DOHH2 (cell line): ENCODE data around the gene RCHY1.
"Not testable (repeated sequence)": the region's sequence is repeated elsewhere in the genome, so short reads cannot be mapped to it uniquely, and the experiment has no call there.

Source experiments
- H3F3A ChIP-seq: fragments of 200-600 bp; sonication (generic), shearing (Covaris generic); 2 replicates; pipeline ENCODE4 v1.6.0; 2016; ENCODE audit warnings: antibody characterized with exemption, mild to moderate bottlenecking; ENCODE audit not compliant: control insufficient read depth, insufficient read depth
- H3K27ac ChIP-seq: fragments of 200-600 bp; sonication (generic); 2 replicates; pipeline ENCODE4 v1.5.1; 2014; ENCODE audit warnings: low read depth, mild to moderate bottlenecking, low read length, moderate library complexity
- H3K27me3 ChIP-seq: fragments of 200-600 bp; sonication (generic); 2 replicates; pipeline ENCODE4 v1.6.1; 2014; ENCODE audit warnings: mild to moderate bottlenecking, low read length, mixed read lengths; ENCODE audit not compliant: control insufficient read depth
- H3K36me3 ChIP-seq: fragments of 200-600 bp; sonication (generic); 2 replicates; pipeline ENCODE4 v1.6.1; 2014; ENCODE audit warnings: mild to moderate bottlenecking, low read length, moderate library complexity, mixed read lengths; ENCODE audit not compliant: control insufficient read depth
- H3K4me1 ChIP-seq: fragments of 200-600 bp; sonication (generic); 2 replicates; pipeline ENCODE4 v1.6.1; 2014; ENCODE audit warnings: mild to moderate bottlenecking, low read length, mixed read lengths; ENCODE audit not compliant: control insufficient read depth
- H3K4me2 ChIP-seq: fragments of 200-600 bp; sonication (generic); 2 replicates; pipeline ENCODE4 v1.6.0; 2014; ENCODE audit warnings: mild to moderate bottlenecking, low read length, moderate library complexity
- H3K4me3 ChIP-seq: fragments of 200-600 bp; sonication (generic); 2 replicates; pipeline ENCODE4 v1.5.1; 2014; ENCODE audit warnings: mild to moderate bottlenecking, low read length, mixed read lengths
- H3K79me2 ChIP-seq: fragments of 200-600 bp; sonication (generic); 2 replicates; pipeline ENCODE4 v1.6.1; 2014; ENCODE audit warnings: mild to moderate bottlenecking, low read length, mixed read lengths; ENCODE audit not compliant: control insufficient read depth
- H3K9me2 ChIP-seq: fragments of 200-600 bp; sonication (generic); replicated peaks from 2 replicates; pipeline ENCODE4 v1.6.1; 2014; ENCODE audit warnings: mild to moderate bottlenecking, low read length, mixed read lengths; ENCODE audit not compliant: control insufficient read depth
- H3K9me3 ChIP-seq: fragments of 200-600 bp; sonication (generic); 2 replicates; pipeline ENCODE4 v1.6.1; 2014; ENCODE audit warnings: antibody characterized with exemption, low read length, mixed read lengths; ENCODE audit not compliant: control insufficient read depth, insufficient read depth
- H4K20me1 ChIP-seq: fragments of 200-600 bp; sonication (generic); 2 replicates; pipeline ENCODE4 v1.6.0; 2014; ENCODE audit warnings: low read depth, mild to moderate bottlenecking, antibody characterized with exemption, low read length, moderate library complexity; ENCODE audit not compliant: control insufficient read depth, insufficient read depth
- EZH2phosphoT487 ChIP-seq: fragments of 200-600 bp; sonication (generic); IDR thresholded peaks from 2 replicates; pipeline ENCODE4 v1.6.1; 2017; ENCODE audit warnings: borderline replicate concordance, mild to moderate bottlenecking, antibody characterized with exemption, low read length, moderate library complexity, mixed read lengths
- TF ChIP-seq, protein P1 (sequence below): fragments of 200-600 bp; sonication (generic); IDR thresholded peaks from one replicate; pipeline ENCODE4 v1.5.1; 2014; ENCODE audit warnings: antibody characterized with exemption, mild to moderate bottlenecking, low read depth, low read length; ENCODE audit not compliant: poor library complexity, severe bottlenecking

The RCHY1 gene

DNA sequence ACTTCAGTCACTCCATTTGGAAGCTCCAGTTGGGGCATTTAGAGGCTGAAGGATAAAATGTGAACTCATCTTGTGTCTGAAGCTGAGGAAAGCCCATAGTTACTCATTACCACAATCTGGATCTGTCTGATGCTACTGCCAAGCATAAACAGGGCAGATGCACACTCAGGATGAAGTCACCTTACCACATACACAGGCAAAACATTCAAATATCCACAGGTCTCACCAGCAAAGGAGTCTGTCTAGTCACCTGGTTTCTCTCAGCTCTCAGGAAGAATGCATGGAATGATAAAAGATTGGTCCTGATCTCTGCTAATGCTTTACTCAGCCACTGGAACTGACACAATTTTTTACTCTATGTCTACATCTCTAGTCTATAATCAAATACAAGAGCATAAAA lies 28.6 kb upstream of the RCHY1 start:
- Histone ChIP-seq H3K4me1 (no peaks in the 10 kb centered on the region), H3K4me3 (no peak overlapping the region), H3K4me2 (no peak overlapping the region), H3F3A (no peaks in the 10 kb centered on the region), H3K27me3 (no peaks in the 10 kb centered on the region), H3K36me3 (no peaks in the 10 kb centered on the region), H3K9me2 (no peaks in the 10 kb centered on the region), H3K27ac (no peak overlapping the region), H4K20me1 (no peaks in the 10 kb centered on the region), H3K9me3 (no peaks in the 10 kb centered on the region), H3K79me2 (no peaks in the 10 kb centered on the region)
- TF ChIP-seq EZH2phosphoT487: no peak
- TF ChIP-seq, protein P1, sequence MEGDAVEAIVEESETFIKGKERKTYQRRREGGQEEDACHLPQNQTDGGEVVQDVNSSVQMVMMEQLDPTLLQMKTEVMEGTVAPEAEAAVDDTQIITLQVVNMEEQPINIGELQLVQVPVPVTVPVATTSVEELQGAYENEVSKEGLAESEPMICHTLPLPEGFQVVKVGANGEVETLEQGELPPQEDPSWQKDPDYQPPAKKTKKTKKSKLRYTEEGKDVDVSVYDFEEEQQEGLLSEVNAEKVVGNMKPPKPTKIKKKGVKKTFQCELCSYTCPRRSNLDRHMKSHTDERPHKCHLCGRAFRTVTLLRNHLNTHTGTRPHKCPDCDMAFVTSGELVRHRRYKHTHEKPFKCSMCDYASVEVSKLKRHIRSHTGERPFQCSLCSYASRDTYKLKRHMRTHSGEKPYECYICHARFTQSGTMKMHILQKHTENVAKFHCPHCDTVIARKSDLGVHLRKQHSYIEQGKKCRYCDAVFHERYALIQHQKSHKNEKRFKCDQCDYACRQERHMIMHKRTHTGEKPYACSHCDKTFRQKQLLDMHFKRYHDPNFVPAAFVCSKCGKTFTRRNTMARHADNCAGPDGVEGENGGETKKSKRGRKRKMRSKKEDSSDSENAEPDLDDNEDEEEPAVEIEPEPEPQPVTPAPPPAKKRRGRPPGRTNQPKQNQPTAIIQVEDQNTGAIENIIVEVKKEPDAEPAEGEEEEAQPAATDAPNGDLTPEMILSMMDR: no peak

DNA sequence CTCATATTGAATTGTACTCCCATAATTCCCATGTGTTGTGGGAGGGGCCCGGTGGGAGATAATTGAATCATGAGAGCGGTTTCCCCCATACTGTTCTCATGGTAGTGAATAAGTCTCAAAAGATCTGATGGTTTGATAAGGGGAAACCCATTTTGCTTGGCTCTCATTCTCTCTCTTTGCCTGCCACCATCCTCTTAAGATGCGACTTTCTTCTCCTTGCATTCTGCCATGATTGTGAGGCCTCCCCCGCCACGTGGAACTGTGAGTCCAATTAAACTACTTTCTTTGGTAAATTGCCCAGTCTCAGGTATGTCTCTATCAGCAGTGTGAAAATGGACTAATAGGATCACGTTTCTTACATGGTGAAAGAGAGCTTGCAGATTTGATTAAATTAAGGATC lies 23.1 kb upstream of the RCHY1 start:
- not testable (repeated sequence) for H3K9me3 ChIP-seq, H3K79me2 ChIP-seq, H3K36me3 ChIP-seq, H3K4me3 ChIP-seq, H3F3A ChIP-seq, H3K9me2 ChIP-seq, H3K4me2 ChIP-seq, H3K27ac ChIP-seq, H3K4me1 ChIP-seq, H4K20me1 ChIP-seq, H3K27me3 ChIP-seq

DNA sequence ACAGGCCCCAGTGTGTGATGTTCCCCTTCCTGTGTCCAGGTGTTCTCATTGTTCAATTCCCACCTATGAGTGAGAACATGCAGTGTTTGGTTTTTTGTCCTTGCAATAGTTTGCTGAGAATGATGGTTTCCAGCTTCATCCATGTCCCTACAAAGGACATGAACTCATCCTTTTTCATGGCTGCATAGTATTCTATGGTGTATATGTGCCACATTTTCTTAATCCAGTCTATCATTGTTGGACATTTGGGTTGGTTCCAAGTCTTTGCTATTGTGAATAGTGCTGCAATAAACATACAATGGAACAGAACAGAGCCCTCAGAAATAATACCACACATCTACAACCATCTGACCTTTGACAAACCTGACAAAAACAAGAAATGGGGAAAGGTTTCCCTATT lies 19.7 kb upstream of the RCHY1 start:
- H3K36me3 ChIP-seq: peaks cover 22% of the 10 kb centered on the region
- not testable (repeated sequence) for H3K9me2 ChIP-seq, H3K27ac ChIP-seq, H3K4me2 ChIP-seq, H3F3A ChIP-seq, H3K4me3 ChIP-seq, H3K27me3 ChIP-seq, H3K4me1 ChIP-seq, H3K79me2 ChIP-seq, H3K9me3 ChIP-seq, H4K20me1 ChIP-seq

DNA sequence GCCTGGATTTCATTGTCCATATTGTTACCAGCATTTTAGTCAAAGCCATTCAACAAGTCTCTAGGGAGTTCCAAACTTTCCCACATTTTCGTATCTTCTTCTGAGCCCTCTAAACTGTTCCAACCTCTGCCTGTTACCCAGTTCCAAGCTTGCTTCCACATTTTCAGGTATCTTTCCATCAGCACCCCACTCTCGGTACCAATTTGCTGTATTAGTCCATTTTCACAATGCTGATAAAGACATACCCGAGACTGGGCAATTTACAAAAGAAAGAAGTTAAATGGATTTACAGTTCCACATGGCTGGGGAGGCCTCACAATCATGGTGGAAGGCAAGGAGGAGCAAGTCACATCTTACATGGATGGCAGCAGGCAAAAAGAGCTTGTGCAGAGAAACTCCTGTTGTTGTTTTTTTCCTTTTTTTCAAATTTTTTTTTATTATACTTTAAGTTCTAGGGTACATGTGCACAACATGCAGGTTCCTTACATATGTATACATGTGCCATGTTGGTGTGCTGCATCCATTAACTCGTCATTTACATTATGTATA lies 19.2 kb upstream of the RCHY1 start:
- H3K36me3 ChIP-seq: peaks cover 24% of the 10 kb centered on the region
- H3K9me3 ChIP-seq, H3K27me3 ChIP-seq, H3K4me3 ChIP-seq, H3F3A ChIP-seq, H3K9me2 ChIP-seq, H3K27ac ChIP-seq, H3K4me2 ChIP-seq, H3K79me2 ChIP-seq, H3K4me1 ChIP-seq, H4K20me1 ChIP-seq: not testable (repeated sequence)

DNA sequence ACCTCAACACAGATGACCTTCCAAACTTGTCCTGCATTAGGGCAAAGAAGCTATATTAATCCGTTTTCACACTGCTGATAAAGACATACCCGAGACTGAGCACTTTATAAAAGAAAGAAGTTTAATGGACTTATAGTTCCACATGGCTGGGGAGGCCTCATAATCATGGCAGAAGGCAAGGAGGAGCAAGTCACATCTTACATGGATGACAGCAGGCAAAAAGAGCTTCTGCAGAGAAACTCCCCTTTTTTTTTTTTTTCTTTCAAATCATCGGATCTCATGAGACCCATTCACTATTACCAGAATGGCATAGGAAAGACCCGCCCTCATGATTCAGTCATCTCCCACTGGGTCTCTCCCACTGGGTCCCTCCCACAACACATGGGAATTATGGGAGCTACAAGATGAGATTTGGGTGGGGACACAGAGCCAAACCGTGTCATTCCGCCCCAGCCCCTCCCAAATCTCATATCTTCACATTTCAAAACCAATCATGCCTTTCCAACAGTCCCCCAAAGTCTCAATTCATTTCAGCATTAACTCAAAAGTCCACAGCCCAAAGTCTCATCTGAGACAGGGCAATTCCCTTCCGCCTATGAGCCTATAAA lies 17.4 kb upstream of the RCHY1 start:
- not testable (repeated sequence) for H4K20me1 ChIP-seq, H3K9me2 ChIP-seq, H3K4me2 ChIP-seq, H3K27ac ChIP-seq, H3K4me3 ChIP-seq, H3K79me2 ChIP-seq, H3K4me1 ChIP-seq, H3K27me3 ChIP-seq, H3F3A ChIP-seq, H3K9me3 ChIP-seq
- H3K36me3 ChIP-seq: peaks cover 41% of the 10 kb centered on the region
